ELR (cell line): Measurements from ENCODE around the gene C1orf167.
"Not testable (repeated sequence)": the region's sequence is repeated elsewhere in the genome, so short reads cannot be mapped to it uniquely, and the experiment has no call there.

Experiments used
- DNase-seq: peaks from one replicate; pipeline ENCODE4 v3.0.0-alpha.2; 2015; ENCODE audit warnings: low read depth

C1orf167 gene

DNA sequence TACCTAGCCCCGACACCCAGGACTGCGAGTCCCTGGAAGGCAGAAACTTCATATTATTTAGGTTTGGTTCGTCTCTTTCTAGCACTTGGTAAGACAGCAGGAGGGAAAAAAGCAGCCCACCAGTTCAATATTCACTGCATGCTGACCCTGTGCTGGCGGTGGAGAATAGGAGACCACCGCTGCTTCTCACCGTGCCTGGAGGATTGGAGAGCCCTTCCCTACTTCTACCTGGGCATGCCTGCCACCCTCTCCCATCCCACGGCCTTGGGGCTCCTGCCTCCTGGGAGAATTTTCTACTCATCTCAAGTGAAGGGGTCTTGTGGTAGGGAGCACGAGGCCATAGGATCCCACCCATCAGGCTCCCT, 38.4 kb downstream of the C1orf167 start:
- DNase-seq: no peak

DNA sequence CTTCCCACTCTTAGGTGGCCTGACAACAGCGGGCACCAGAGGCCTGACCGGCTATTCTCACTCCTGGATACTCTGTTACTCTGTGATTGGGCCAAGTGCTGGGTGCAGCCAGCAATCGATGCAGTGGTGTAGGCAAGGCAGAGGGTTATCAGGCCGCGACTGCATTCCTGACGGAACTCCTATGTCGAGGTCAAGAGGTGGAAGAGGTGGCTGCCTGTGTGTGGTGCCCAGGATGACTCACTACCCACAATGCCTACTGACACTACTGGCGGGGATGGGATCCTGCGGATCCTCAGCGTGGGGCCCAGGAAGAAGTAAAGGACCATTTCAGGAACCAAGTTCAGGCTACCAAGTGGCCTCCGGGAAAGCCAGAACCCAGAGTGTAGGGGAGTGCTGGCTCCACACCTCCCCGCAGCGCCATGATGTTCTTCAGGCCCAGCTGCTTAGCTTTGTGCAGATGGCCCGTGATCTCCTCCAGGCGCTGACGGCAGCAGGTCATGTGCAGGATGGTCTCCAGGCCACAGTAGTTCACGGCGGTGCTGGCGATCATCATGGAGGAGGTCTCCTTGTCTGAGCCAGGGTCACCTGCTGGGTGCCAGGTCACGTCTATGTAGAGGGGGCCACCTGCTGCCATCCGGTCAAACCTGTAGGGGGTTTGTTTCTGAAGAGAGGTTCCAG, 38.9 kb downstream of the C1orf167 start:
- DNase-seq: no peak

DNA sequence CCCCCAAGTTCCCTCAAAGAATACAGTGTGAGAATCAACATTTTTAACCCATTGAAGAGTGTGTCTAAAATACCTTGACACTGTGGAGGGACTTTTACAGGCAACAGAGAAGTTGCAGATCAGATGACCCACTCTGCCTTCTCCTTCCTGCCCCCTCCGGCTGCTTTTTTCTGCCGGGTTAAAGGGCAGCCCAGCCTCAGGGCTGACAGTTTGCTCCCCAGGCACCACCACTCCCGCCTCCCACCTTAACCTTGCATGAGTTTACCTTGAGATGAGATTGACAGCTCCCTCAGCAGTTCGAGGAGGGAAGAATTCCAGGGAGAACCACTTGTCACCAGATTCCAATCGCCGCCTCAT, 40.6 kb downstream of the C1orf167 start:
- peak; percentile 34 for DNase-seq

GRCh38 chr1:11802973-11803885, 41.2 kb downstream of the C1orf167 start:
- peak; percentile 90 for DNase-seq

DNA sequence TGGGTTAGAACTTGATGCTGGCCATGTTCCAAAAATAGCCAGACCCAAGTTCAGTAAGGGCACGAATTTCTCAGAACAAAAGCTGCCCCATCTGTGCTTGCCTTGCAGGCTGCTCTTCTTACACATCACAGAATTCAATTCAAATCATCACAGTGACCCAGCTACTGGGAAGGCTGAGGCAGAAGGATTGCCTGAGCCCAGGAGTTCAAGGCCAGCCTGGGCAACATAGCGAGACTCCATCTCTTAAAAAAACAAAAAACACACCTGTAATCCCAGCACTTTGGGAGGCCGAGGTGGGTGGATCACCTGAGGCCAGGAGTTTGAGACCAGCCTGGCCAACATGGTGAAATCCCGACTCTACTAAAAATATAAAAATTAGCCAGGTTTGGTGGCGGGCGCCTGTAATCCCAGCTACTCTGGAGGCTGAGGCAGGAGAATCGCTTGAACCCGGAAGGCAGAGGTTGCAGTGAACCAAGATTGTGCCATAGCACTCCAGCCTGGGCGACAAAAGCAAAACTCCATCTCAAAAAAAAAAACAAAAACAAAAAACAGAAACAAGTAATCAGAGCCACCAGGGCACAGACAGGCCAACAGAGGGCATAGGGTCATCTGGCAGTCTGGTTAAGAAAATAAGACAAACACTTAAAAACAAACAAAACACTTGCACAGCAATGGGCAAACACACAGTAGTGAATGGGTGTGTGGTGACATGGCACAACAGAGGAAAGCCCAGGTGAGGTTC, 42.1 kb downstream of the C1orf167 start:
- DNase-seq: not testable (repeated sequence)

- peak; percentile 25 for DNase-seq
Measured at GRCh38 chr1:11804666-11805421, 42.9 kb downstream of the C1orf167 start.

DNA sequence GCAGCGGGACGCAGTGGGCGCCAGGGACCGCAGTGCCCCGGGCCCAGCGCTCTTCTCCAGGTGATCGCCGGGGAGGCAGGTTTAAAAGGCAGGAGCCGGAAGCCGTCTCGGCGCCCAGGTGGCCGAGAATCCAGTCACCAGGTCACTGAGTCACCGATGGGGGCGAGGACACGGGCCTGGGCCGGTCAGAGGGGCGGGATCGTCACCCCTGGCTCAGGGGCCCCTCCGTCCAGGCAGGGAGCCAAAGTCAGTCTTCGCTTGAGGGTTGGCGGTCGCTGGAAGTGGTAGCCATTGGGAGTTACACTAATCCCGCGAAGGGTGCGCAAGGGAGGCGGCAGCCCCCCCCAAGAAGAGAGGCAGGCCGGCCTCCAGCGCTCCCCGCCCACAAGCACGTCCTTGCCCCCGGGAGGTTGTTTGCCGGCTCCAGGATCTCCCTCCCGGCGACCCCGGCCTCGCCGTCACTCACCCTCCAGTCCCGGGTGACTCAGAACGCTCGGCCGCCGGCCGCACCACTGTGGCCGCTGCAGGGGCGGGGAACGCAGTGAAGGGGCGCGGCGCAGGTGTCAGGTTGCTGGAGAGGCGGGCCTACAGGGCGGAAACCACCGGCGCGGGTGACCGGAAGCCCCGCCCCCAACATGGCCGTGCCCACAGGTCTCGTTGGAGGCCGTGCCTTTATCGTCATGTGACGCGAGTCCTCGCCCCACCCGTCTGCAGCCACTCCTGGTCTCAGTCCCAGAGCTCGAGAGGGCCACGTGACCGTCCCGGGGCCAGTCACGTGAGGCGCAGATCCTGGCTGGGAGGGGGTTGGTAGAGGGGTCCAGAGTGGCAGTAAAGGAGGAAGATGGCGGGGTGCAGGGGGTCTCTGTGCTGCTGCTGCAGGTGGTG, 43.7 kb downstream of the C1orf167 start, which contains the start of the genes CLCN6 and MTHFR:
Gene CLCN6, plus strand, starts transcription at position 770 of the 885 bp plus-strand sequence. Its CDS starts 72 bp downstream, at position 842.
Gene MTHFR, minus strand, starts transcription at position 543 of the 885 bp plus-strand sequence. CDS start 2,848 bp downstream, outside the sequence.
- peak; percentile 99 for DNase-seq

- DNase-seq: peak; percentile 39
Measured at GRCh38 chr1:11806307-11806936, 44.4 kb downstream of the C1orf167 start.

DNA sequence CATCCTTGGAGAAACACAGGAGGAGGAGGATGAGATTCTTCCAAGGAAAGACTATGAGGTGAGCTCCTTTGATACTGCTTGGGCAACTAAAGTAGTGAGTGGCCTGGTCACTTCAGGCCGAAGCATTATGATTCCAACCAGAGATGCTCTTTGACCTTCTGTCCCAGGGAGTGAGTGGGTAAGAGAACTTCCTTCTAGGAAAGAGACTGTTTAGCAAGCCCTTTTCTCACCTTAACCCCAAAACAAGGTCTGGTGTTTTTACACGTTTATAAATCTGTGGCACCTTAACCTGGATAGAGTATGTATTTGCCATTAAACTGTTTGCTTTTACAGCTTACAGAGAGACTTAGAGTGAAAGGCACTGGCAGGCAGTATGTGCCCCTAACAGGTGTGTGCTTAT, 45.1 kb downstream of the C1orf167 start:
- DNase-seq: no peak

GRCh38 chr1:11813021-11813420, 51.0 kb downstream of the C1orf167 start:
- no peak for DNase-seq

- DNase-seq: no peak
Measured at GRCh38 chr1:11817192-11817591, 55.2 kb downstream of the C1orf167 start.

GRCh38 chr1:11822091-11822490, 60.1 kb downstream of the C1orf167 start:
- DNase-seq: peak; percentile 32

DNA sequence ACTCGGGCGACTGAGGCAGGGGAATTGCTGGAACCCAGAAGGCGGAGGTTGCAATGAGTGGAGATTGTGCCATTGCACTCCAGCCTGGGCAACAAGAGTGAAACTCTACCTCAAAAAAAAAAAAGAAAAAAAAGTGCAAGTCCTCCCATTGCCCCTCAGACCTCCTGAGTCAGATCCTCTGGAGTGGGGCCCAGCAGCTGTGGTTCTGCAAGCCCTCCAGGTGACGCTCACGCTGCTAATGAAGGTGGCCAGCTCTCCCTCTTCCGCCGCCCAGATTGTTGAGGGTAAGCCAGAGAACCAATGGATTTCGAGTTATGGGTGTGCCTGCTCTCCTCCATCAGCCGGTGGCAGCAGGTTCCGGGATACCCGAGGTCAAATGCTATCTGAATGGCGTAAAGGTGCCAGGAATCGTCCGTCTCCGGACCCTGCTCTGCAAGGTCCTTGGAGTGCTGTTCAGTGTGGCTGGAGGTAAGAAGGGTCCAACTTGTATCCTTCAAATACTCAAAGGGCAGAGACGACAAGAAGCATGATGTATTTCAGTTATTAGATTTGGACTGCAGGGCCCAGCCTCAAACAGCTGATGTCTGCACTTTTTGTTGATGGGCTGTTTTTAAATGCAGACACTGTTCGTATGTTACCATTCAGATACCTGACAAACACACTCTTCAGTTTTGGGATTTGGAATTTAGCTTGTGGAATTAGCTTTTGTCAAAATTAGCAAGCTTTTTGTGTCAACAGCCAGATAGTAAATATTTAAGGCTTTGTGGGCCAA, 61.6 kb downstream of the C1orf167 start:
- no peak for DNase-seq

DNA sequence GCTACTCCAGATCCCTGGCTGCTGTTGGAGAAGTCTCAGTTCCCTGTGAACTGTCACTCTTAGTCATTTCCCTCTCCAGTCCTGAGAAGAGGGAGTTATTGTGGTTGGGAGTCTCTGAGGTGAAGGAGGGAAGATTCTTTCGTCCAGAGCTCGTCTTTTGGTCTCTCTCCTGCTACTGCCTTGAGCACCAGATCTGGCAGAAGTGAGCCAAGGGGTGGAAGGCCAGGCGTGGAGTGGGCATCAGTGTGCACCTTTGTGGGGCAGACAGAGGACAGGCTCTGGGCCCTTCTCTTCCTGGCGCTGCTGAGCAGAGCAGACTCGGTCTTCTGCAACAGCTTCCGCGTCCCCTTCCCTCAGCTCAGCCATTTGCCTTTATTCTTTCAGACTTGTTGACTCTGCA, 63.1 kb downstream of the C1orf167 start:
- DNase-seq: peak; percentile 29

DNA sequence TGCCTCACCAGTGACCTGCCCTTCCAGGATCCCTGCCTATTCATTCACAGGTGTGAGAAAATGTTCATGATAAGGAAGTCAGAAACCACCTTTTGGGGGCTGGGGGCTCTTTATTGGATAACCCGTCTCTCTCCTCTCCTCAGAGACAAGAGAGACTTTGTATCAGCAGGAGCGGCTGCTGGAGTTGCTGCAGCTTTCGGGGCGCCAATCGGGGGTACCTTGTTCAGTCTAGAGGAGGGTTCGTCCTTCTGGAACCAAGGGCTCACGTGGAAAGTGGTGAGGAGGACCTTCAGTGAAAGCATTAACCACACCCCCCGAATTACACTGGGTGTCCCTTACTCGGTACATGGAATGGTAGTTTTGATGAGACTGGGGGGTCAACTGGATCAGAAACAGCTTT, 65.0 kb downstream of the C1orf167 start:
- DNase-seq: no peak

DNA sequence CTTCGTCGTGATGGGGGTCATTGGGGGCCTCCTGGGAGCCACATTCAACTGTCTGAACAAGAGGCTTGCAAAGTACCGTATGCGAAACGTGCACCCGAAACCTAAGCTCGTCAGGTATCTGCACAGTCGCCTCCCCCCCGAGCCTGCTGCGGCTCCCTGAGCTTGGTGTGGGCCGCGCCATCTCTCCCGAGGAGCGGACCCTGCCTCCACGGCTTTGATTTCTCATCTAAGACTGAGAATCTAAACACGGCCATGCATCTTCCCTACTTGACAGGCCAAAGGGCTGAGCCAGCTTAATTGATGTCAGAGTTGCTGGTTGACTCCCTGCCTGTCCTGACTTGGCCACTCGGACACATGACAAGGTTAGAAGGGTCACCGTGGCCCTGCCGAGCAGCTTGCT, 66.5 kb downstream of the C1orf167 start:
- DNase-seq: no peak

- no peak for DNase-seq
Measured at GRCh38 chr1:11831945-11832725, 70.1 kb downstream of the C1orf167 start.

DNA sequence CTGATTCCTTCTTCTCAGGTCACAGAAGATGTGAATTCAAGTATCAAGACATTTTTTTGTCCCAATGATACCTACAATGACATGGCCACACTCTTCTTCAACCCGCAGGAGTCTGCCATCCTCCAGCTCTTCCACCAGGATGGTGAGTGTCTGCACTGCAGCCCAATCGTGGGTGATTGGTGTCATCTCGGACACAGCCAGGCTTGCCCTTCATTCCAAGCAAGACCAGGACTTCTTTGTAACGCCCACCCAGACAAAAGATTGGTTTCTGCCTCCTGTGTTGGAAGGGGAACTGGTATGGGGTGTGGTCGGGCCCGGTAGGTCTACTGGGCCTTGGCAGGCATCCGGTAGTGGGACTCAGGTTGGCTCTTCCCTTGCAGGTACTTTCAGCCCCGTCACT, 71.5 kb downstream of the C1orf167 start:
- no peak for DNase-seq

DNA sequence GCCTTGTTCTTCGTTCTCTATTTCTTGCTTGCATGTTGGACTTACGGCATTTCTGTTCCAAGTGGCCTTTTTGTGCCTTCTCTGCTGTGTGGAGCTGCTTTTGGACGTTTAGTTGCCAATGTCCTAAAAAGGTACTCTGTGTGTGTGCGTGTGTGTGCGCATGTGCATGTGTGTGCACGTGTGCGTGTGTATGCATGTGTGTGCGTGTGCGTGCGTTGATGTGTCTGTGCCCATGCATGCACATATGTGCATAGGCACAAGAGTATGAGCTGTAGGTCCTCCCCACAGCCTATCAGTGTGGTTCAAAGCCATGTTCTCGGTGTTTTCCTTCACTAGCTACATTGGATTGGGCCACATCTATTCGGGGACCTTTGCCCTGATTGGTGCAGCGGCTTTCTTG, 71.9 kb downstream of the C1orf167 start:
- no peak for DNase-seq
